ENCODE data around the gene LGALS9. TPM values are rescaled to one million over a fixed set of nuclear protein-coding genes. Genes with fewer than 3 reads are reported as not detected.

LGALS9 gene
- total and polyA plus RNA-seq, 9 of the 15 experiments (the other 6 are each of a cell fraction or from before 2014, with no cell fraction given): 0.45 to 6.9 (median 2.8) TPM

DNA sequence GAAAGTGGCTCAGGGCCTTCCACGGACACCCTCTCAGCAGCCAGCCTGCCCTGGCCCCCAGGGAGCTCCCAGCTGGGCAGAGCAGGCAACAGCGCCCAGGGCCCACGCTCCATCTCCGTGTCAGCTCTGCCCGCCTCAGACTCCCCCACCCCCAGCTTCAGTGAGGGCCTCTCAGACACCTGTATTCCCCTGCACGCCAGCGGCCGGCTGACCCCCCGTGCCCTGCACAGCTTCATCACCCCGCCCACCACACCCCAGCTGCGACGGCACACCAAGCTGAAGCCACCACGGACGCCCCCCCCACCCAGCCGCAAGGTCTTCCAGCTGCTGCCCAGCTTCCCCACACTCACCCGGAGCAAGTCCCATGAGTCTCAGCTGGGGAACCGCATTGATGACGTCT lies 48.3 kb upstream of the LGALS9 start:
- Histone ChIP-seq H3K9me3 (replicated peaks; ENCODE audit: control insufficient read depth, insufficient read depth, low read depth, low read length) (no peaks in the 10 kb centered on the region), H3K9me1 (ENCODE audit: control insufficient read depth, insufficient read depth, low read length) (no peaks in the 10 kb centered on the region), H2AFZ (ENCODE audit: low read depth, low read length) (no peak overlapping the region), H3K79me2 (ENCODE audit: control insufficient read depth, insufficient read depth, low read length) (peaks cover 28% of the 10 kb centered on the region), H4K20me1 (replicated peaks; ENCODE audit: control insufficient read depth, insufficient read depth, low read length) (no peaks in the 10 kb centered on the region), H3K36me3 (ENCODE audit: control insufficient read depth, insufficient read depth, low read length) (peaks cover 70% of the 10 kb centered on the region), H3K27me3 (ENCODE audit: control insufficient read depth in 2 of 2, insufficient read depth in 2 of 2, low read length in 2 of 2) (no peaks in the 10 kb centered on the region), H3K27ac (ENCODE audit: extremely low read depth, low read depth, low read length) (no peak overlapping the region), H3K4me3 (no peak overlapping the region), H3K9ac (ENCODE audit: insufficient read depth in 1 of 2, low read depth in 2 of 2, low read length in 2 of 2) (no peak overlapping the region), H3K4me1 (replicated peaks in 1 of 2; ENCODE audit: control insufficient read depth in 2 of 2, insufficient read depth in 2 of 2, low read length in 2 of 2) (peaks cover 46 to 47% of the 10 kb centered on the region in 2 experiments), H3K4me2 (ENCODE audit: insufficient read depth, low read length) (no peak overlapping the region)
- intact Hi-C loops (cut with micrococcal nuclease): no loop called here
- TF ChIP-seq POLR2G (IDR thresholded peaks at IDR 0.05; ENCODE audit: low read depth, low read length) (peak; percentile 55), RBM22 (IDR thresholded peaks at IDR 0.05; ENCODE audit: low read depth, low read length, poor library complexity, severe bottlenecking) (peak; percentile 76), ZNF830 (CRISPR knock-in tag; IDR thresholded peaks at IDR 0.05) (no peak), ETV1 (tag; conservative IDR thresholded peaks at IDR 0.05; ENCODE audit: low read depth) (no peak), RBFOX2 (IDR thresholded peaks at IDR 0.05; ENCODE audit: low read depth, low read length) (0 out of 2 replicates have a peak, but pooled peaks have one; percentile 29)
- TF ChIP-seq, protein P1, sequence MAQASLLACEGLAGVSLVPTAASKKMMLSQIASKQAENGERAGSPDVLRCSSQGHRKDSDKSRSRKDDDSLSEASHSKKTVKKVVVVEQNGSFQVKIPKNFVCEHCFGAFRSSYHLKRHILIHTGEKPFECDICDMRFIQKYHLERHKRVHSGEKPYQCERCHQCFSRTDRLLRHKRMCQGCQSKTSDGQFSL (CRISPR knock-in tag; IDR thresholded peaks at IDR 0.05): 0 out of 2 replicates have a peak, but pooled peaks have one; percentile 37
- TF ChIP-seq, protein P1 (tag; IDR thresholded peaks at IDR 0.05): no peak
- FAIRE-seq (no peak), DNase-seq (ENCODE audit: extremely low read depth in 1 of 4, low spot score in 3 of 4) (no peak), ATAC-seq (no peak)
- BruUV-seq (replicated peaks): no TSS peak
- in situ Hi-C loops (cut with MboI): no loop called here
- CTCF ChIA-PET (ENCODE audit: low intra/inter-chr PET ratio): no interaction called here
- 88% methylated on average over 4 of the region's 18 CpGs for WGBS (ENCODE audit: insufficient coverage, low coverage, missing lambda C conversion rate)
- POLR2A ChIA-PET: interaction anchor here (0.5 to 0.7 kb wide), 2 partner anchors 9 to 30 kb away, joined by 3 to 4 read pairs; no protein-coding TSS in a partner anchor
